Measurements from ENCODE around the gene AFF3. TPM values are rescaled to one million over a fixed set of nuclear protein-coding genes. Genes with fewer than 3 reads are reported as not detected.
"Not testable (repeated sequence)": the region's sequence is repeated elsewhere in the genome, so short reads cannot be mapped to it uniquely, and the experiment has no call there.

The AFF3 gene
- total and polyA plus RNA-seq, 2 of the 8 experiments (the other 6 are each of a cell fraction or from before 2014, with no cell fraction given): 0.27 to 3.0 TPM

- TF ChIP-seq NANOG (IDR thresholded peaks at IDR 0.05; ENCODE audit: insufficient read depth, low read depth, low read length, poor library complexity, severe bottlenecking): no peak
- no peak for TF ChIP-seq GABPA (IDR thresholded peaks at IDR 0.05; ENCODE audit: borderline replicate concordance, insufficient read depth, low read length)
- TF ChIP-seq EGR1 (IDR thresholded peaks at IDR 0.05; ENCODE audit: borderline replicate concordance, low read depth, low read length): no peak
- TF ChIP-seq RNF2 (IDR thresholded peaks at IDR 0.05; ENCODE audit: borderline replicate concordance, low read depth, low read length, missing control alignments, poor library complexity, severe bottlenecking): no peak
- TF ChIP-seq KDM4A (IDR thresholded peaks at IDR 0.05; ENCODE audit: low read depth, low read length, severe bottlenecking): no peak
- no peak for TF ChIP-seq KDM5A (IDR thresholded peaks at IDR 0.05; ENCODE audit: low read length)
Observed at GRCh38 chr2:99928470-99929053, 213.8 kb downstream of the AFF3 start (continued).

- H2BK5ac ChIP-seq (ENCODE audit: low read depth, low read length); H2BK20ac ChIP-seq (ENCODE audit: low read length); H3K79me1 ChIP-seq (ENCODE audit: low read depth, low read length); H4K8ac ChIP-seq (ENCODE audit: extremely low read depth, insufficient read depth, low read length); H2BK15ac ChIP-seq (ENCODE audit: low read length); H3K14ac ChIP-seq (ENCODE audit: insufficient read length); H4K20me1 ChIP-seq (replicated peaks in 1 of 2; ENCODE audit: control insufficient read depth in 1 of 2, insufficient read depth in 2 of 2, low read length in 2 of 2); FAIRE-seq; H4K91ac ChIP-seq (replicated peaks; ENCODE audit: insufficient read length, low read length); H3K27me3 ChIP-seq (replicated peaks in 1 of 4; ENCODE audit: control insufficient read depth in 3 of 4, extremely low read depth in 1 of 4, insufficient read depth in 3 of 4, low read length in 3 of 4); H2AK5ac ChIP-seq (ENCODE audit: low read depth, low read length); H3K56ac ChIP-seq (replicated peaks; ENCODE audit: insufficient read length, low read depth, low read length); H3K4ac ChIP-seq (replicated peaks; ENCODE audit: insufficient read length, low read depth, low read length); H2BK120ac ChIP-seq (replicated peaks; ENCODE audit: low read depth, low read length); H3K4me1 ChIP-seq (replicated peaks in 1 of 4; ENCODE audit: control insufficient read depth in 3 of 4, insufficient read depth in 4 of 4, low read length in 3 of 4); H2BK12ac ChIP-seq (ENCODE audit: low read depth, low read length); H3K9me3 ChIP-seq (ENCODE audit: insufficient read depth in 2 of 2, low read depth in 1 of 2, low read length in 1 of 2); H3K4me2 ChIP-seq (ENCODE audit: insufficient read depth in 1 of 2, low read depth in 2 of 2, low read length in 2 of 2); H2AFZ ChIP-seq (ENCODE audit: low read length); H3K36me3 ChIP-seq (ENCODE audit: control insufficient read depth in 2 of 4, insufficient read depth in 4 of 4, low read length in 3 of 4); H3K27ac ChIP-seq (ENCODE audit: low read depth, low read length); H3K9ac ChIP-seq (replicated peaks in 1 of 4; ENCODE audit: extremely low read depth in 1 of 4, low read depth in 3 of 4, low read length in 3 of 4); H4K5ac ChIP-seq (ENCODE audit: insufficient read length, low read depth, low read length); POLR2A ChIA-PET (ENCODE audit: partially characterized antibody); DNase-seq (ENCODE audit: low read depth in 1 of 2, low spot score in 2 of 2); H3K18ac ChIP-seq (ENCODE audit: extremely low read depth, low read length); H3K23ac ChIP-seq (ENCODE audit: insufficient read length); H3K79me2 ChIP-seq (ENCODE audit: control insufficient read depth in 1 of 2, insufficient read depth in 2 of 2, low read length in 2 of 2); H3K23me2 ChIP-seq (ENCODE audit: low read depth, low read length); H3K4me3 ChIP-seq (ENCODE audit: extremely low read depth in 1 of 4, insufficient read depth in 2 of 4, low read depth in 3 of 4, low read length in 4 of 4): not testable (repeated sequence)
- WGBS, 2 experiments (ENCODE audit: extremely low coverage in 1 of 2, insufficient coverage in 1 of 2, insufficient read length in 1 of 2, insufficient replicate concordance in 2 of 2, low coverage in 1 of 2, low lambda C conversion rate in 2 of 2, missing lambda C conversion rate in 1 of 2): 90% methylated on average over 7 of the region's 7 CpGs; no CpG with 5 or more reads in 1 of the 2 experiments
- CTCF ChIA-PET (ENCODE audit: partially characterized antibody): interaction anchor here (1.2 kb wide), 1 partner anchor 319 kb away, joined by 3 read pairs; no protein-coding TSS in a partner anchor
Observed at GRCh38 chr2:99927690-99928207, 214.6 kb downstream of the AFF3 start.
